GM23338 (cell line): ENCODE results near the gene OCIAD1. TPM values are rescaled to one million over a fixed set of nuclear protein-coding genes. Genes with fewer than 3 reads are reported as not detected.

ENCODE experiments used
- ATAC-seq: fragments of 200-7000 bp; cut with Tn5 transposase; 3 replicates; pipeline ENCODE4 v1.9.1; 2020
- DNase-seq: peaks from one replicate; pipeline ENCODE4 v3.0.0-alpha.2; 2015; ENCODE audit warnings: low spot score
- H2AFZ ChIP-seq: fragments of 200-600 bp; sonication (generic); 2 replicates; pipeline ENCODE4 v1.8.0; 2016; ENCODE audit warnings: antibody characterized with exemption, mild to moderate bottlenecking, moderate library complexity
- H3F3A ChIP-seq: fragments of 200-600 bp; sonication (generic); replicated peaks from 2 replicates; pipeline ENCODE4 v1.8.0; 2017; ENCODE audit warnings: antibody characterized with exemption, mixed run types, low read depth
- H3K27ac ChIP-seq: fragments of 200-600 bp; sonication (generic); 2 replicates; pipeline ENCODE4 v1.6.1; 2016; ENCODE audit warnings: low read depth
- H3K27me3 ChIP-seq: fragments of 200-600 bp; sonication (generic); 2 replicates; pipeline ENCODE4 v1.8.0; 2016; ENCODE audit warnings: mild to moderate bottlenecking, mixed run types, moderate library complexity; ENCODE audit not compliant: insufficient read depth
- H3K36me3 ChIP-seq: fragments of 200-600 bp; sonication (generic); 2 replicates; pipeline ENCODE4 v1.8.0; 2016; ENCODE audit warnings: mild to moderate bottlenecking; ENCODE audit not compliant: insufficient read depth
- H3K4me1 ChIP-seq: fragments of 200-600 bp; sonication (generic); 2 replicates; pipeline ENCODE4 v1.8.0; 2016; ENCODE audit warnings: mild to moderate bottlenecking, moderate library complexity; ENCODE audit not compliant: insufficient read depth
- H3K4me2 ChIP-seq: fragments of 200-600 bp; sonication (generic); 2 replicates; pipeline ENCODE4 v1.7.1; 2017; ENCODE audit warnings: mixed run types
- H3K4me3 ChIP-seq: fragments of 200-600 bp; sonication (generic); 2 replicates; pipeline ENCODE4 v1.6.1; 2016; ENCODE audit warnings: mixed run types
- H3K79me2 ChIP-seq: fragments of 200-600 bp; sonication (generic); replicated peaks from 2 replicates; pipeline ENCODE4 v1.8.0; 2017; ENCODE audit warnings: mild to moderate bottlenecking; ENCODE audit not compliant: insufficient read depth
- H3K9me2 ChIP-seq: fragments of 200-600 bp; sonication (generic); 2 replicates; pipeline ENCODE4 v1.8.0; 2017; ENCODE audit not compliant: insufficient read depth
- H4K20me1 ChIP-seq: fragments of 200-600 bp; sonication (generic); replicated peaks from 2 replicates; pipeline ENCODE4 v1.8.0; 2017; ENCODE audit warnings: mild to moderate bottlenecking; ENCODE audit not compliant: insufficient read depth
- H3K27ac Mint-ChIP-seq: 2 replicates; pipeline ENCODE4 v1.8.0; 2020; ENCODE audit warnings: inconsistent platforms, mild to moderate bottlenecking, moderate library complexity, mixed read lengths
- H3K27me3 Mint-ChIP-seq: 3 replicates; pipeline ENCODE4 v1.8.0; 2022; ENCODE audit warnings: low read depth, mild to moderate bottlenecking, moderate library complexity, mixed read lengths, inconsistent platforms; ENCODE audit not compliant: insufficient read depth, poor library complexity
- H3K36me3 Mint-ChIP-seq: 3 replicates; pipeline ENCODE4 v1.8.0; 2021; ENCODE audit warnings: low read depth, mild to moderate bottlenecking, inconsistent platforms, moderate library complexity, mixed read lengths
- H3K4me1 Mint-ChIP-seq: 3 replicates; pipeline ENCODE4 v1.8.0; 2020; ENCODE audit warnings: mild to moderate bottlenecking, inconsistent platforms, mixed read lengths
- H3K4me3 Mint-ChIP-seq: 3 replicates; pipeline ENCODE4 v1.8.0; 2021; ENCODE audit warnings: moderate library complexity, mild to moderate bottlenecking, inconsistent platforms, mixed read lengths
- H3K9me3 Mint-ChIP-seq: 3 replicates; pipeline ENCODE4 v1.8.0; 2020; ENCODE audit warnings: moderate library complexity, mild to moderate bottlenecking, inconsistent platforms, mixed read lengths
- CREB1 ChIP-seq: fragments of 250-450 bp; sonication (Bioruptor Pico); IDR thresholded peaks from 2 replicates; pipeline ENCODE4 v1.5.0; 2020; ENCODE audit warnings: low read depth, mild to moderate bottlenecking, moderate library complexity
- EZH2phosphoT487 ChIP-seq: fragments of 200-600 bp; sonication (generic); IDR thresholded peaks from one replicate; pipeline ENCODE4 v1.8.1; 2018; ENCODE audit warnings: antibody characterized with exemption; ENCODE audit not compliant: unreplicated experiment
- JUNB ChIP-seq: IDR thresholded peaks from one replicate; pipeline ENCODE4 v1.6.1; 2016; ENCODE audit warnings: antibody characterized with exemption; ENCODE audit not compliant: unreplicated experiment
- NANOG ChIP-seq: IDR thresholded peaks from 2 replicates; pipeline ENCODE4 v1.6.1; 2016; ENCODE audit warnings: antibody characterized with exemption, borderline replicate concordance
- POLR2AphosphoS5 ChIP-seq: IDR thresholded peaks from 2 replicates; pipeline ENCODE4 v1.6.1; 2016; ENCODE audit warnings: antibody characterized with exemption, low read depth
- REST ChIP-seq: IDR thresholded peaks from one replicate; pipeline ENCODE4 v1.6.1; 2018; ENCODE audit warnings: antibody characterized with exemption; ENCODE audit not compliant: unreplicated experiment
- STAT1 ChIP-seq: IDR thresholded peaks from one replicate; pipeline ENCODE4 v1.6.1; 2016; ENCODE audit warnings: antibody characterized with exemption; ENCODE audit not compliant: unreplicated experiment
- ZNF114 ChIP-seq: fragments of 250-450 bp; sonication (Bioruptor Pico); IDR thresholded peaks from 2 replicates; pipeline ENCODE4 v1.5.0; 2020; ENCODE audit warnings: mild to moderate bottlenecking, moderate library complexity
- ZNF331 ChIP-seq: fragments of 250-450 bp; sonication (Bioruptor Pico); IDR thresholded peaks from 2 replicates; pipeline ENCODE4 v1.5.0; 2020; ENCODE audit warnings: low read depth, mild to moderate bottlenecking, moderate library complexity
- ZNF462 ChIP-seq: fragments of 250-450 bp; sonication (Bioruptor Pico); IDR thresholded peaks from 2 replicates; pipeline ENCODE4 v1.5.0; 2020; ENCODE audit warnings: mild to moderate bottlenecking, moderate library complexity
- polyA plus RNA-seq: library from polyadenylated mRNA; unstranded; fragments of >200 nt; fragmentation: Nextera tagmentation; extraction: Ambion mirVana; gene quantifications from 2 replicates; pipeline ENCODE4 v1.2.1, GENCODE V29; 2016
- total RNA-seq: library from RNA; depleted of rRNA; stranded (reverse); fragments of >200 nt; shearing (Covaris generic); gene quantifications from 2 replicates; pipeline ENCODE4 v1.2.3, GENCODE V29; 2014

OCIAD1 gene
- total and polyA plus RNA-seq, 2 experiments from 2014 or later, result 125 to 190 TPM

- no peak for TF ChIP-seq ZNF331 (CRISPR knock-in tag)
- TF ChIP-seq ZNF462, result no peak
- no peak for TF ChIP-seq EZH2phosphoT487
- TF ChIP-seq NANOG, result no peak
- no peak for TF ChIP-seq STAT1
Observed at GRCh38 chr4:48854982-48855381, 24.1 kb downstream of the OCIAD1 start (continued).

GRCh38 chr4:48858130-48858529 lies 27.2 kb downstream of the OCIAD1 start:
- no peak overlapping the region for H3K4me2 ChIP-seq
- H3F3A ChIP-seq, result no peaks in the 10 kb centered on the region
- no peak overlapping the region for H3K4me3 ChIP-seq
- no peaks in the 10 kb centered on the region for H3K9me2 ChIP-seq
- peaks cover 58% of the 10 kb centered on the region for H3K36me3 Mint-ChIP-seq
- H3K27me3 ChIP-seq, result no peaks in the 10 kb centered on the region
- H3K4me1 ChIP-seq, result no peaks in the 10 kb centered on the region
- peaks cover 25% of the 10 kb centered on the region; the same call in 1 of the 2 replicates for H3K36me3 ChIP-seq
- no peaks in the 10 kb centered on the region for H3K4me1 Mint-ChIP-seq
- ATAC-seq (no peak), DNase-seq (peak; percentile 22)
- H3K9me3 Mint-ChIP-seq, result no peaks in the 10 kb centered on the region
- no peak overlapping the region for H3K4me3 Mint-ChIP-seq
- H2AFZ ChIP-seq, result no peak overlapping the region
- H3K27ac ChIP-seq, result no peak overlapping the region
- no peaks in the 10 kb centered on the region for H3K79me2 ChIP-seq
- H4K20me1 ChIP-seq, result peaks cover 8% of the 10 kb centered on the region; the same call in 1 of the 2 replicates
- no peaks in the 10 kb centered on the region for H3K27me3 Mint-ChIP-seq
- H3K27ac Mint-ChIP-seq, result no peak overlapping the region
- TF ChIP-seq JUNB (no peak), ZNF114 (no peak), REST (no peak), STAT1 (no peak), CREB1 (no peak), POLR2AphosphoS5 (no peak), EZH2phosphoT487 (no peak)
